Nephron progenitor cell (in vitro differentiated cells): ENCODE data around the gene TSPEAR.

Experiments used
- DNase-seq: peaks from one replicate; pipeline ENCODE4 v3.0.0; 2021
- H3K27ac Mint-ChIP-seq: 2 replicates; pipeline ENCODE4 v1.8.0; 2021; ENCODE audit warnings: mild to moderate bottlenecking, moderate library complexity, mixed read lengths
- H3K27me3 Mint-ChIP-seq: 2 replicates; pipeline ENCODE4 v1.8.0; 2021; ENCODE audit warnings: mild to moderate bottlenecking, low read depth, mixed read lengths; ENCODE audit not compliant: poor library complexity
- H3K36me3 Mint-ChIP-seq: 2 replicates; pipeline ENCODE4 v1.8.0; 2021; ENCODE audit warnings: low read depth, mixed read lengths
- H3K4me1 Mint-ChIP-seq: 2 replicates; pipeline ENCODE4 v1.8.0; 2021; ENCODE audit warnings: mixed read lengths
- H3K4me3 Mint-ChIP-seq: 2 replicates; pipeline ENCODE4 v1.8.0; 2021; ENCODE audit warnings: mild to moderate bottlenecking, moderate library complexity, mixed read lengths
- H3K9me3 Mint-ChIP-seq: 2 replicates; pipeline ENCODE4 v1.8.0; 2021; ENCODE audit warnings: mild to moderate bottlenecking, moderate library complexity, mixed read lengths
- TF ChIP-seq, protein P1 (sequence below): fragments of 200-600 bp; sonication (generic); IDR thresholded peaks from 2 replicates; pipeline ENCODE4 v1.5.0; 2021; ENCODE audit warnings: antibody characterized with exemption

The TSPEAR gene

DNA sequence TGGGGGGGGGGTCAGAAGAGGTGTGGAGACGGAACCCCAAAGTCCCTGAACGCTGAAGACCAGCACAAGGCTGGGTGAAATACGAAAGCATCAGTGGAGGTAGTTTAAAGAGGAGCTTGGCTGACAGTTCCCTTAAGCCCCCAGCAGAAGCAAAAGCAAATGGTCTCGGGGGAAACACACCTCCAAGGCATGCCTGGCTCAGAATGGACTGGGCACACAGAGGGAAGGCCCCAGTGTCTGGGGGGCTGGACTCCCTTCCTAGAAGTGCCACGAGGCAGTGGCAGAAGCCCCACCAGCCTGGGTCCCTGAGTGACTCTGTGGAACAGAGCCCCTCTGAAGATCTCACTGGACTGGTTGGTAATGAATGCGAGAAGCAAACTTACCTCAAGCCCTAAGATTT lies 46.4 kb upstream of the TSPEAR start:
- Mint-ChIP-seq H3K27me3 (peaks cover 18% of the 10 kb centered on the region), H3K27ac (no peak overlapping the region), H3K4me3 (no peak overlapping the region), H3K9me3 (peaks cover 22% of the 10 kb centered on the region), H3K4me1 (peaks cover 18% of the 10 kb centered on the region), H3K36me3 (peaks cover 10% of the 10 kb centered on the region)
- DNase-seq = no peak
- TF ChIP-seq, protein P1, sequence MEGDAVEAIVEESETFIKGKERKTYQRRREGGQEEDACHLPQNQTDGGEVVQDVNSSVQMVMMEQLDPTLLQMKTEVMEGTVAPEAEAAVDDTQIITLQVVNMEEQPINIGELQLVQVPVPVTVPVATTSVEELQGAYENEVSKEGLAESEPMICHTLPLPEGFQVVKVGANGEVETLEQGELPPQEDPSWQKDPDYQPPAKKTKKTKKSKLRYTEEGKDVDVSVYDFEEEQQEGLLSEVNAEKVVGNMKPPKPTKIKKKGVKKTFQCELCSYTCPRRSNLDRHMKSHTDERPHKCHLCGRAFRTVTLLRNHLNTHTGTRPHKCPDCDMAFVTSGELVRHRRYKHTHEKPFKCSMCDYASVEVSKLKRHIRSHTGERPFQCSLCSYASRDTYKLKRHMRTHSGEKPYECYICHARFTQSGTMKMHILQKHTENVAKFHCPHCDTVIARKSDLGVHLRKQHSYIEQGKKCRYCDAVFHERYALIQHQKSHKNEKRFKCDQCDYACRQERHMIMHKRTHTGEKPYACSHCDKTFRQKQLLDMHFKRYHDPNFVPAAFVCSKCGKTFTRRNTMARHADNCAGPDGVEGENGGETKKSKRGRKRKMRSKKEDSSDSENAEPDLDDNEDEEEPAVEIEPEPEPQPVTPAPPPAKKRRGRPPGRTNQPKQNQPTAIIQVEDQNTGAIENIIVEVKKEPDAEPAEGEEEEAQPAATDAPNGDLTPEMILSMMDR = no peak

DNA sequence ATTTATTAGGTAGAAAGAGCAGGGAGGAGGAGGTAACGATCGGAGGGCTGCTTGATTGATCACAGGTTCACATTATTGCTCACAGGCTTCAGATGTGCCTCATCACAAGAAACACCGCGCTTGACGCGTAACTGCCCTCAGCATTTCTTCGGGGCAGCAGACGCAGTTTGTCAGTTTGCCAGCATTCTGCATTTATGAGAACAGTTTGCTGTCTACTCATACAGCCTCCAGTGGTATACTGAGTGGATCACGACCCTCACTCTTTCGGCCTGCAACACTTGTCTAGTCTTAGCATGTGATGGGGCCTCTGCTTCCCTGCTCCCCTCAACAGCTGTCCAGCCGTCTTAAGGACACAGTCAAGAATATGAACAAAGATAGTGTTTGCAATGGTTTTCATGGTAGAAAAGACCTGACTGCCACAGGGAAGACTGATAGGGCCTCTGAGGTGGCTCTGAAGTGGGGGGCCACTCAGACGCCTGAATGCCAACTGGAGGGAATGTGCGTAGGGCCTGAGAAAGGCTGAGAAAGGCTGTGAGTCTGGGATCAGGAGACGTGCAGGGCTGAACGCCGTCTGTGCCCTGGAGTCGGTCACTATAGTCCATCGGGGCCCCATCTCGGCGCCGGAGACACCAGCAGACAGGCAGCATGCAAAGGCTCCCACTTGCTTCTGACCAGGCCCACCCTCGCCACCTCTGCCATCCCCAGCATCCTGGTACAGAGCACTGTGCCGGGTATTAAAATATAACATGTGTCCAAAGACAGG lies 45.2 kb upstream of the TSPEAR start:
- Mint-ChIP-seq H3K36me3 (peaks cover 10% of the 10 kb centered on the region), H3K9me3 (peaks cover 22% of the 10 kb centered on the region), H3K27me3 (peaks cover 18% of the 10 kb centered on the region), H3K27ac (no peak overlapping the region), H3K4me1 (peaks cover 23% of the 10 kb centered on the region), H3K4me3 (no peak overlapping the region)
- TF ChIP-seq, protein P1 = no peak
- no peak for DNase-seq

- H3K4me3 Mint-ChIP-seq = no peak overlapping the region
Observed at GRCh38 chr21:44755227-44755626, 43.9 kb upstream of the TSPEAR start.

GRCh38 chr21:44753357-44753756 lies 42.0 kb upstream of the TSPEAR start:
- Mint-ChIP-seq H3K9me3 (peaks cover 22% of the 10 kb centered on the region), H3K36me3 (peaks cover 10% of the 10 kb centered on the region), H3K27me3 (peaks cover 24% of the 10 kb centered on the region), H3K4me3 (no peak overlapping the region), H3K27ac (no peak overlapping the region), H3K4me1 (peaks cover 30% of the 10 kb centered on the region)
- DNase-seq = no peak
- TF ChIP-seq, protein P1 = no peak

More at GRCh38 chr21:44755227-44755626, 43.9 kb upstream of the TSPEAR start:
- TF ChIP-seq, protein P1 = no peak
- H3K36me3 Mint-ChIP-seq = peaks cover 10% of the 10 kb centered on the region
- peaks cover 22% of the 10 kb centered on the region for H3K9me3 Mint-ChIP-seq
- no peak overlapping the region for H3K27ac Mint-ChIP-seq
- peaks cover 24% of the 10 kb centered on the region for H3K27me3 Mint-ChIP-seq
- H3K4me1 Mint-ChIP-seq = peaks cover 20% of the 10 kb centered on the region
- DNase-seq = no peak

- Mint-ChIP-seq H3K9me3 (peaks cover 22% of the 10 kb centered on the region), H3K36me3 (peaks cover 10% of the 10 kb centered on the region), H3K27me3 (peaks cover 24% of the 10 kb centered on the region), H3K4me3 (no peak overlapping the region), H3K4me1 (peaks cover 36% of the 10 kb centered on the region), H3K27ac (no peak overlapping the region)
- TF ChIP-seq, protein P1 = no peak
- DNase-seq = no peak
Observed at GRCh38 chr21:44752671-44753235, 41.4 kb upstream of the TSPEAR start.
